ENCODE measurements around the gene CDC5L. TPM values are rescaled to one million over a fixed set of nuclear protein-coding genes. Genes with fewer than 3 reads are reported as not detected.

The CDC5L gene
- 18.8 and 19.4 TPM in 2 replicates for total RNA-seq

DNA sequence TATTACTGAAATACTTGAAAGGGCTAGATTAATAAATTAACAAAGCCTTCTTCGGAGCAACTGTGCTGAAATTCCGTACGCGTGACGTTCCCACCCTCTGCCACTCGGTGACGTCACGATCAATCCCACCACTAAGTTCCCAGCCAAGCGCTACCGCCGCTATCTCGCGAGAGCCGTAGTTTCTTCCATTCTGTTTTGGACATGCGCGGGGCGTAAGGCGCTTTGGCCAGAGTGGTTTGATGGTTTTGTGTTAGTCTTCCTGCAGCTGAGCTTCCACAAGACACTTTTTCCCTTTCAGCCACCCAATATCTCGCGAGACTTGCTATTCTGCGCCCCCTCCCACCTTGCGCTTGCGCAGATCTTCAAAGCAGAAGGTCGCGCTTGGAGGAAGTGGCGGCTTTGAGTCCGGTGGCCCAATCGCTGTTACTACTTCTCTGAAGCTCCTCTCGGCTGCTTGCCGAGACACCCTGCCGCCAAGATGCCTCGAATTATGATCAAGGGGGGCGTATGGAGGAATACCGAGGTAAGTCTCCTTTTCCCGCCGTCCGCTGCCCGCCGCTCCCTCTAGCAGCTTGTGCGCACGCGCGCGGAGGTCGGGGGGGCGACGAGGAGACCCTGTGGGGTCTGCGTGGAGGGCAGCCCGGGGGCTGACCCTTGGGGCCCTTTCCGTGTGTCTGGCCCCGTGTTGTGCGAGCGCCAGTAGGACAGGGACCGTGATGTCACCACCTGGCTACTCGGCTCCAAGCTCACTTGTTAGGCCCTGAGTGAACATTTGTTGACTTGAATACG is at the start of gene CDC5L:
CDC5L (plus strand) TSS at position 361 of the 789 bp plus-strand sequence; CDS start at position 479, 118 bp downstream.

GRCh38 chr6:44342489-44342888 is 45.0 kb upstream of the CDC5L start, which contains the start of gene SPATS1:
SPATS1 (plus strand) TSS chr6:44342650; CDS start chr6:44343096, 446 bp downstream.

Other genes starting within 250 kb of the CDC5L start
- gene CAPN11, start 228.9 kb upstream of the CDC5L start, total RNA-seq: not detected in 2 replicates
- gene MYMX, start 170.8 kb upstream of the CDC5L start, total RNA-seq: not detected in 2 replicates
- 4.0 and 13.5 TPM in 2 replicates for gene SLC29A1, start 164.1 kb upstream of the CDC5L start, total RNA-seq
- gene HSP90AB1, start 140.6 kb upstream of the CDC5L start, total RNA-seq: 436 and 475 TPM in 2 replicates
- gene SLC35B2, start 130.2 kb upstream of the CDC5L start, total RNA-seq: 82.9 and 97.6 TPM in 2 replicates
- 7.0 and 28.9 TPM in 2 replicates for gene NFKBIE, start 122.2 kb upstream of the CDC5L start, total RNA-seq
- gene TMEM151B, start 117.3 kb upstream of the CDC5L start, total RNA-seq: not detected in 2 replicates
- gene AARS2, start 74.4 kb upstream of the CDC5L start, total RNA-seq: 11.3 TPM in 2 replicates
- not detected in 2 replicates for gene SPATS1, start 45.1 kb upstream of the CDC5L start, total RNA-seq

Measured in tracheal epithelial cell (primary cell).